Gastrocnemius medialis (tissue), 4 donors: ENCODE measurements around the gene TOR4A. TPM values are rescaled to one million over a fixed set of nuclear protein-coding genes. Genes with fewer than 3 reads are reported as not detected.

Experiments
- ATAC-seq, 2 donors: fragments of 150-250 bp; one replicate each; pipeline ENCODE4 v1.9.1; 2016
- DNase-seq, 2 donors: peaks; one replicate each; pipeline ENCODE4 v3.0.0-alpha.2; 2019
- H3K27ac ChIP-seq, 4 donors: fragments of 200-600 bp; sonication (generic); 1 replicate in 1 of 4; 2 replicates in 3 of 4; pipeline ENCODE4 v1.5.1; 2016 to 2018; ENCODE audit warnings: mild to moderate bottlenecking in 2 of 4, moderate library complexity in 1 of 4
- H3K27me3 ChIP-seq, 3 donors: fragments of 200-600 bp; sonication (generic) in 2 of 3; 1 replicate in 1 of 3; 2 replicates in 2 of 3; pipeline versions ENCODE4 v1.5.1 to v1.6.0; 2016 to 2019; ENCODE audit warnings: mild to moderate bottlenecking in 1 of 3, moderate library complexity in 1 of 3
- H3K36me3 ChIP-seq, 2 donors: fragments of 200-600 bp; sonication (generic) in 1 of 2; one replicate each; pipeline ENCODE4 v1.5.1; 2017 to 2018
- H3K4me1 ChIP-seq, 2 donors: fragments of 200-600 bp; sonication (generic) in 1 of 2; one replicate each; pipeline ENCODE4 v1.5.1; 2016 to 2017; ENCODE audit warnings: mild to moderate bottlenecking in 2 of 2
- H3K4me3 ChIP-seq, 4 donors: fragments of 200-600 bp; sonication (generic) in 3 of 4; 1 replicate in 1 of 4; 2 replicates in 3 of 4; pipeline ENCODE4 v1.5.1; 2016 to 2019; ENCODE audit warnings: mild to moderate bottlenecking in 2 of 4
- H3K9me3 ChIP-seq, 3 donors: fragments of 200-600 bp; sonication (generic) in 2 of 3; 1 replicate in 1 of 3; 2 replicates in 2 of 3; pipeline ENCODE4 v1.5.1; 2016 to 2019
- CTCF ChIP-seq, 5 experiments: fragments of 450-650 bp in 3 of 5; fragments of 200-600 bp in 2 of 5; sonication (generic) in 2 of 5; IDR thresholded peaks in 4 of 5; conservative IDR thresholded peaks in 1 of 5; 1 replicate in 4 of 5; 2 replicates in 1 of 5; pipeline ENCODE4 v1.5.1; 2016 to 2019; ENCODE audit warnings: antibody characterized with exemption in 5 of 5, mild to moderate bottlenecking in 3 of 5, moderate library complexity in 3 of 5
- POLR2A ChIP-seq, 2 donors: fragments of 450-650 bp; IDR thresholded peaks; one replicate each; pipeline ENCODE4 v1.6.1; 2017; ENCODE audit warnings: antibody characterized with exemption in 2 of 2, mild to moderate bottlenecking in 2 of 2, moderate library complexity in 2 of 2
- in situ Hi-C, 4 donors: fragments of 200-750 bp; cut with MboI; loops; one replicate each; pipeline versions ENCODE4 v1.15.0 to v1.8.0; 2017; ENCODE audit warnings: low sequenced_read_pairs in 4 of 4
- intact Hi-C: fragments of 100-400 bp; cut with DNase I; formaldehyde crosslinking; loops from one replicate; pipeline ENCODE4 v1.15.1; 2023; ENCODE audit warnings: low total_unique reads
- total RNA-seq, 4 donors: library from RNA; depleted of rRNA; stranded (reverse); fragments of >200 nt; gene quantifications; one replicate each; pipeline versions ENCODE4 v1.1.0 to v1.2.3, GENCODE V29; 2016

TOR4A gene
- total RNA-seq, 4 donors from 2014 or later: 1.2 to 2.8 (median 1.7) TPM

GRCh38 chr9:137318602-137319001, 41.1 kb downstream of the TOR4A start:
- peaks cover 0 to 6% of the 10 kb centered on the region in 2 donors for H3K4me1 ChIP-seq
- no peak for DNase-seq

GRCh38 chr9:137319011-137319738, 41.6 kb downstream of the TOR4A start:
- peak in 1 of 2 donors; percentile 32 for DNase-seq
- peak overlapping the region; percentile 42 to 70 (median 60) for H3K27ac ChIP-seq

More at GRCh38 chr9:137318602-137319001, 41.1 kb downstream of the TOR4A start:
- H3K27ac ChIP-seq: peak overlapping the region; percentile 42 to 70 (median 60)
- in situ Hi-C loops: no loop called here
- intact Hi-C loops: no loop called here
- ATAC-seq: no peak
- H3K4me3 ChIP-seq: no peak overlapping the region
- H3K9me3 ChIP-seq: no peaks in the 10 kb centered on the region
- no peaks in the 10 kb centered on the region for H3K36me3 ChIP-seq
- no peak for TF ChIP-seq CTCF (IDR thresholded peaks at IDR 0.05 in 4 of 5, conservative IDR thresholded peaks at IDR 0.05 in 1 of 5)
- no peak for TF ChIP-seq POLR2A (IDR thresholded peaks at IDR 0.05)
- peaks cover 12 to 21% (median 14%) of the 10 kb centered on the region in 3 donors for H3K27me3 ChIP-seq

GRCh38 chr9:137319739-137320551, 42.4 kb downstream of the TOR4A start:
- Histone ChIP-seq H3K27me3 (peaks cover 12 to 21% (median 14%) of the 10 kb centered on the region in 3 donors), H3K9me3 (no peaks in the 10 kb centered on the region), H3K27ac (peak overlapping the region in 1 of 4 donors; percentile 70), H3K4me1 (peaks cover 0 to 5% of the 10 kb centered on the region in 2 donors), H3K4me3 (no peak overlapping the region), H3K36me3 (no peaks in the 10 kb centered on the region)
- ATAC-seq: no peak
- DNase-seq: peak in 1 of 2 donors; percentile 10
- in situ Hi-C loops: no loop called here
- no peak for TF ChIP-seq CTCF (IDR thresholded peaks at IDR 0.05 in 4 of 5, conservative IDR thresholded peaks at IDR 0.05 in 1 of 5)
- TF ChIP-seq POLR2A (IDR thresholded peaks at IDR 0.05): no peak
- intact Hi-C loops: no loop called here

More at GRCh38 chr9:137319011-137319738, 41.6 kb downstream of the TOR4A start:
- intact Hi-C loops (no loop called here), in situ Hi-C loops (no loop called here)
- ATAC-seq: peak; percentile 54 to 63
- Histone ChIP-seq H3K9me3 (no peaks in the 10 kb centered on the region), H3K4me3 (no peak overlapping the region), H3K4me1 (peaks cover 0 to 6% of the 10 kb centered on the region in 2 donors), H3K36me3 (no peaks in the 10 kb centered on the region), H3K27me3 (peaks cover 12 to 21% (median 14%) of the 10 kb centered on the region in 3 donors)
- TF ChIP-seq CTCF (IDR thresholded peaks at IDR 0.05 in 4 of 5, conservative IDR thresholded peaks at IDR 0.05 in 1 of 5) (peak; percentile 31 to 55 (median 47)), POLR2A (IDR thresholded peaks at IDR 0.05) (peak in 1 of 2 donors; percentile 14)

GRCh38 chr9:137320555-137321384, 43.2 kb downstream of the TOR4A start:
- no peak overlapping the region for H3K4me3 ChIP-seq
- ATAC-seq (no peak), DNase-seq (peak in 1 of 2 donors; percentile 11)
- no peaks in the 10 kb centered on the region for H3K36me3 ChIP-seq
- no peak for TF ChIP-seq POLR2A (IDR thresholded peaks at IDR 0.05)
- no peak for TF ChIP-seq CTCF (IDR thresholded peaks at IDR 0.05 in 4 of 5, conservative IDR thresholded peaks at IDR 0.05 in 1 of 5)
- in situ Hi-C loops (no loop called here), intact Hi-C loops (no loop called here)
- H3K27me3 ChIP-seq: peaks cover 8 to 19% (median 10%) of the 10 kb centered on the region in 3 donors
- no peaks in the 10 kb centered on the region for H3K4me1 ChIP-seq
- H3K9me3 ChIP-seq: no peaks in the 10 kb centered on the region
- H3K27ac ChIP-seq: peak overlapping the region in 3 of 4 donors; percentile 15 to 25 (median 22)
